NCI-H2196 (cell line): ENCODE results near the gene KRT16.
"Not testable (repeated sequence)": the region's sequence is repeated elsewhere in the genome, so short reads cannot be mapped to it uniquely, and the experiment has no call there.

Source experiments
- DNase-seq: peaks from one replicate; lab custom pipeline; 2025; ENCODE audit not compliant: unreplicated experiment; lab: John Stamatoyannopoulos, UW

KRT16 gene

DNA sequence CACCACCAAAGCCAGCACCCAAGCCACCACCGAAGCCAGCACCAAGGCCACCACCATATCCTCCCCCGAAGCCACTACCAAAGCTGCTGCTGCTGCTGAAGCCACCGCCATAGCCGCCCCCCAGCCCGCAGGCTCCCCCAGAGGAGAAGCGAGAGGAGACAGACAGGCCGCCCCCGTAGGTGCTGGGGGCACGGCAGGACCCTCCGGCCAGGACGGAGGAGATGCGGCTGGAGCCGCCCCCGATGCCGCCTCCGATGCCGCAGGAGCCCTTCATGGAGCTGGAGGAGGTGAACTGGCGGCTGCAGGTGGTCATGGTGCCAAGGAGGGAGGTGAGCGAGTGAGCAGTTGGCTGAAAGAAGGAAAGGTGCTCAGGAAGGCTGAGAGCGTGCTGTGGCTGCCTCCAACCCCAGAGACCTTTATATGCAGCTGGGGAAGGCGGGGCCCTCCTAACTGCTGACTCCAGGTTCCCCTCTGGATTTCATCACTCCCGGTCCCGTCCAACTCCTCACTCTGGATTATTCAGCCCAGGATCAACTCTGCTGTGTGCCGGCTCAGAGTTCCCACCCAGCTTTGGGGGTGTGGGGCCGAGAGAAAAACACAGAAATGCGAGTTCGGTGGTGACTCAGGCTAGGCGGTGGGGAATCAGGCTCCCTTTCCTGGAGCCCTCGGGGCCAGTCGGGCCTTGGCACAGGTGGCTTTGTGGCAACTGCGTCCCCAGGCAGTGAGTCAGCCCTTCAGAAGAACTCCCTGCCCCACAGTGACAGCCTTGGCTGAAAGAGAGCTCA is at the start of gene KRT16:
Gene KRT16, minus strand, starts transcription at position 392 of the 785 bp plus-strand sequence. Its CDS starts 79 bp downstream, at position 313.
- not testable (repeated sequence) for DNase-seq

DNA sequence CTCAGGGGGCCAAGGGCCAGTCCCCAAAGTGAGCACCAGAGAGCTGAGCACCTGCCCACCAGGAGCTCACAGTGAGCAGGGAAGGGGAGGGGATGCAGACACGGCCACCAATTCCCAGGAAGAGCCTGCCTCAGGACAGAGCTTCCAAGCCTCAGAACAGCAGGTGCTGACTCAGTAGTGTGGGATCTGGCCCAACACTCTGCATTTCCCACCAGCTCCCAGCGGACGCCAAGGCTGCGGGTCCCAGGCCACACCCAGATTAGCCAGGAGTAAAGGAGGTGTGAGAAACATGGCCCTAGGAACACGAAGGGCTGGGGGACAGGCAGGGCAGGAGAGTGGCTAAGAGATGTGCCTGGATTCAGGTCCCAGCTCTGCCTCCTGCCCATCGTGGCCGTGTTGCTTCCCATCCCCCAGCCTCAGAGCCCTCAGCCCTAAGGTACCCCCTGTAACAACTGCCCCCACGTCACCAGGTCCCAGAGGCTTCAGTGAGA is 47.7 kb upstream of the KRT16 start:
- no peak for DNase-seq

DNA sequence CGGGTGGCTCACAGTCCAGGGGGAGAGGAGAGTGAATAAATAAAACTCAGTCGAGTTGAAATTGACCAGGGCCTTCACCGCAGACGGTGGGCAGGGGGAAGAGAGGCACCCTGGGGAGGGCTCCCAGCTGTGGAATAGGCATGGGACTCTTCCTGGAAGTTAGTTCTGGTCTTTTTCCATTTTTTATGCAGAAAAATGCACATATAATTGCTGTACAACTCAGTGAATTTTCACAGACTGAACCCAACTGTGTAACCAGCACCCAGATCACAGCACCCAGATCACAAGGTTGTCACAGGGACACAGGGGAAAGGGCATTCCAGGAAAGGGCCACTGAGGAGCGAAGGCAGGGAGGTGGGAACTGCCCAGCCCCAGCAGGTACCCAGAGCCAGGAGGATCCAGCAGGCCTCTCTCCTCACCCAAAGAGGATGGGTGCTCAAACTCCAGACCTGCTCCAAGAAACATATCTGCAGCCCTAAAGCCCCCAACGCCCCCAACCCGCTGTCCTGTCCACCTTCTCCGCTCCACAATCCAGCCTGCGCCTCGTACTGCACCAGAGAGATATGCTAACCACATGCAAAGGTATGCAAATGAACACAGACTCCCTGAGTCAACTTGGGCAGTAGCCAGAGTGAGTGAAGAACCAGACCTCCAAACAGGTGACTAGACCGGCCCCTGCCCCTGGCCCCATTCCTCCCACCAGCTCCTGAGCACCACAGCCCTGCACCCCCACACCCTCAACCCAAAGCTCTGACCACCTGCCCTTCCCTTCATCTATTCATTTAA is 47.1 kb upstream of the KRT16 start:
- no peak for DNase-seq

DNA sequence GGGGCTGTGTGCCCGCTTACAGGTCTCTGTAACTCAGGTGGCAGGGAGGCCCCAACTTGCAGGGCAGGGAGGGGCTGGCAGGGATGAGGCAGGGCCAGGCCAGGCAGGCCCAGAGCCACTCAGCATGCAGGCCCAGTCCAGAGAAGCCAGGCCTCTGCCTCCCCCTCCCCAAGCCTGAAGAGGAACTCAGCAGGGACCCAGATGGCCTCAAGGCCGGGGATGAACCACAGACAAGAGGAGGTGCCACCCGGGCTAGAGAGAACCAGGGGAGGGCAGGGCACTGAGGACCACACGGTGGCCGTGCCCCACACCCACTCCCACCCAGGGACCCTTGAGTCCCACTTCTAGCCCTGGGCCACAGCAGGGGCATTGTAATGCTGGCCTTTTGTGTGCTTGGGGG is 46.3 kb upstream of the KRT16 start:
- no peak for DNase-seq

DNA sequence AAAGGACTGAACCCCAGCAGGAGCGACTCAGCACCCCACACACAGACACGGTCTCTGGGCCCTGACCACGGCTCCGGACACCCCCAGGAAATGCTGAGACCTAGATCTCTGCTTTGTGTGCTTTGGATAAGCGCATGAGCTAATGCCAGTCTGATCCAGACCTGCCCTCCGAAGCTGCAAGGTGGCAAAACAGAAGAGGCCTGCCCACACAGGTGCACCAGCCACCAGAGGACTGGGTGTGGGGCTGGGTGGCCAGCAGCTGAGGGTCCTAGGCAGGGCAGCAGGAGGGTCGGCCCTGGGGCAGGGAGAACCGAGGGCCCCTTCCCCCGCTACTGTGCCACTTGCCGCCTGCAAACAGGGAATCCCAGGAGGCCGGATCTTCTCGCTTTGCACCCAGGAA is 45.4 kb upstream of the KRT16 start:
- DNase-seq: no peak

DNA sequence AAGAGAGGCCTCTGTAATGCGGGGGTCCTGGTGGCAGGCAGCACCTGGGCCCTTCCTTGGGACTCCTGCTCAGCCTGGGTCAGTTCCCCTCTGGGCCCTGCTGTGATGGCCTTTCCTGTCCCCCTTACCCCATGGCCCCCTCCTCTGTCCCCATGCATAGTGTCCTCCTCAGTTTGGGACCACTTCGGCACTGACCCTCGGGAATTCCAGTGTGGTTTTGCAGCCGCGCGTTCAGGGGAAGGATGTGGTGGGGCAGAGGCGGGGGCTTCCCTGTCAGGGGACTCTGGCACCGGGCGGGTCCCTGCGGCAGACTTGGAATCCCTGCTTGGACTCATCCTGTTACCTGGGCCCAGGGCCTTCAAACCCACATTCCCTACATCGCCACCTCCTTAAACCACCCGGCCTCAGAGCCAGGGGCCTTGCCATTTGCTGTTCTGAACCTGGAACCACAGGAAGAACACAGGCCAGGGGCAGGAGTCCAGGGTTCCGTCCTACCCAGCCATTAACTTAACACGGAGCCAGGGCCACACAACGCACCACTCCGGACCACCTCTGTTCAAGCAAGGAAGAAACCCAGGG is 44.7 kb upstream of the KRT16 start:
- DNase-seq: no peak

DNA sequence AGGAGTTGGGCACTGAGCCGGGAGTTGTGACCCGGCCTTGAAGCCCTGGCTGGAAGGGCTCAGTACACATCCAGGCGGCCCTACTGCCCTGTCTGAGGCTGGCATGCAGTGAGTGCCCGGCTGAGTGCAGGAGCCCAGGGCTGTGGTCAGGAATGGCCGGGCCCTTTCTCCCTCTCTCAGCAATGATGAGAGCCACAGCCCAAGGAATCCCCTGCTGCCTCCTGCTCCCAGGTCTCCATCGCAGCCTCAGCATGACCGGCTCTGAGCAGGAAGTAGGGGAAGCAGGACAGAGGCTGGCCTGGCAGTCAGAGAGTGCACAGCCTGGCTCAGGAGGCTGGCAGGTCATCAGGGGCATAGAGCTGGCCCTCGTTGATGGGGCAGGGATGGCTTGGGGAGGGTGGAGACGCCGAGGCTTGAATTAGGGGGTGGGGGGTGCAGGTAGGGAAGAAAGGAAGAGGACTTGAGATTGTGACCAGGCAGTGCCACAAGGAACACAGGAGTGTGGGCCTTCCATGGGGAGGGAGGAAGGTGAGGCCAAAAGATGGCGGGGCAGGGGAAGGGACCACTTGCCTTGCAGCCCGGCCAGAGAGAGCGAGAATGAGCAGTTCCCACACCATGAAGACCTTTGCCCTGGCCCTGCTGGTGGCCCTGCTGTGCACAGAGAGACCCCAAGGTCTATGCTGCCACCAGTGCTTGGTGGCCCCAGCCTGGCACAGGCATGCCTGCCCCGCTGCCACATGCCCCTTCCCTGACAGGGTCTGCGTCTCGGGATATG is 43.9 kb upstream of the KRT16 start:
- DNase-seq: no peak

DNA sequence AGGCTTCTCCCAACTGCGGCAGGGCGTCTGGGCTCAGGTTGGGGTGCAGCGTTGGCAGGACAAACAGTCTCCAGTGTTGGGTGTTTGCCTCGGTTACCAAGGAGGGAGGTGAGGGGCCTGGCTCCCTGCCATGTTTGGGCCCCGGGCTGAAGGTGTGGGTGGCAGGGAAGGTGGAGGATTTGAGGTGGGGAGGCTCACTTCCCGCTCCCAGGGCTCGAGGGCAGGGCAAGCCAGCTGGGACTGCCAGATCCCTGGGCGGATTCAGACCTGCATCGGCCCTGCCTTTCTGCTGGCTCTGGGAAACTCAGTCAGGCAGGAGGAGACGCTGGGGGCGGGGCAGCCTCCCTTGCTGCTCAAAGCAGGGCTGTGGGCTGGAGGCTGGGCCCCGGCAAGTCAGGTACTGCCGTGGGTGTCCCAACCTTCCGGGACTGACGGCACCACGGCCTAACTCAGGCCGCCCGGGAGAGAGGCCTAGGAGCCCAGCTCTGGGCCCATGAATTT is 43.1 kb upstream of the KRT16 start:
- no peak for DNase-seq

DNA sequence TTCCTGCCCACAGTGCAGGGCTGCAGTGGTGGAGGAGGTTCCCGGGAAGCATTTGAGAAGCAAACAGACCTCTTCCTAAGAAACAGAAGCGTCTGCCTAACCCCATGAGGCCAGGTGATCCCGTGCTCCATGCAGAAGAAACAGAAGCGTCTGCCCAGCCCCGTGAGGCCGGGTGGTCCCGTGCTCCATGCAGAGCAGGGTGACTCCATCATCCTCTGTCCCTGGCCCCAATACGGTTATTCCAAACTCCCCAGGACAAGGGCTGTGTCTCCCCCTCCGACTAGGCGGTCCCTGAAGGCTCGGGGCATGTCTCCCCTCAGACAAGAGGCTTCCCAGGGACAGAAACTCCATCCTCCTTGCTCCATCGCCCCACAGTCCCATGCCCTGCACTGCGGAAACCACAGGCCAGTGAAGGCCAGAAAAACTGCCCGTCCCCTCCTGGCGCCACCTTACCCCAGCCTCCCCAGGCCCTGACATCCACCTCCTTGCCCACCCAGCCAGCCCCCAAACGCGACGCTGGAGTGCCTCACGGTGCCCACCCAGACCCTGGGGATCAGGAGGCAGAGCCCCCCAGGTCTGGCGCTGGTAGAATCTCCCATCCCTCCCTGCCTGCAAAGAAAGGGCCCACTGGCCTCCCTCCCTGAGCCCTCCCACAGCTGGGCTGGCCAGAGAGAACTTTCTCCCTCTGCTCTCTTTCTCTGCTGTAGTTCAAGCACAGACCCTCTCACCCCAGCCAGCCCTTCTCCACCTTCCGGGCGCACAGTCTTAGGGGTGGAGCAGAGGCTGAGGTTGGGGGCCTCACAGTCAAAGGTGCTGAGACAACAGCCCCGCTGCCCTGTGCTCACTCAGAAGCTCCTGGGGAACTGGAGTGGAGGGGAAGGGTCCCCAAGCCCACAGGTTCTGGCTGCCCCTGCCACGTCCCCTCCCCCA is 42.4 kb upstream of the KRT16 start:
- no peak for DNase-seq

DNA sequence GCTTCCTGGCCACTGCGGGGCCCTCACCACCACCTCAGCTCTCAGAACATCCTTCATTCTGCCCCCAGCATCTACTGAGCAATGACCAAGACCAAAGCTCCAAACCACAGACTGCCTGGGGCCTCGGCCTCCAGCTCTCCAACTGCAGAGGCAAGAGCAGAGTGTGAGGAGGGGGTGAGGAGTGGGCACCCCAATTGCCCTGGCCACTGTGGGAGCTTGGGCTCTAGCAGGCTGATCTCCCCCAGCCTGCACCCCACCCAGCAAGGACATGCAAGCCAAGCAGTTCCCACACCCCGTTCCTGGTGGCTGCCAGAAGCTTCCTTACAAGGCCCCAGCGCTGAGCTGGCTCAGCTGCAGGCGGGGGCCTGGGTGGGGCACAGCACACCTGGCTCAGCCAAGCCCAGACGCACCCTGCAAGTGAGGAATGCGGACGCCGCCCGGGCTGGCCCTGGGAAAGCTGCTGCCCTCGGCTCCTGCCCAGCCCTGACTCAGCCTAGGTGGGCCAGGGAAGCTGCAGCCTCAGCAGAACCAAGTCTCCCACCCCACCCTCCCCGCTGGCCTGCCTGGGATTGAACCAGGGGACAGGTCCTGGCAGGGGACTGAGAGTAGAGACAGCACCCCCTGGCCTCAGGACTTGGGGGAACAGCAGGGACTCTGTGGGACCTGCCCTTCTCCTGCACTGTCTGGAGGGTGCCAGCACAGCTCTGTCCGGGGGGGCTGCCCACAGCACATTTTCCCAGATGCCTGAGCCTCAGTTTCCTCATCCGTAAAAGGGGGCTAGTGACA is 41.5 kb upstream of the KRT16 start:
- no peak for DNase-seq

DNA sequence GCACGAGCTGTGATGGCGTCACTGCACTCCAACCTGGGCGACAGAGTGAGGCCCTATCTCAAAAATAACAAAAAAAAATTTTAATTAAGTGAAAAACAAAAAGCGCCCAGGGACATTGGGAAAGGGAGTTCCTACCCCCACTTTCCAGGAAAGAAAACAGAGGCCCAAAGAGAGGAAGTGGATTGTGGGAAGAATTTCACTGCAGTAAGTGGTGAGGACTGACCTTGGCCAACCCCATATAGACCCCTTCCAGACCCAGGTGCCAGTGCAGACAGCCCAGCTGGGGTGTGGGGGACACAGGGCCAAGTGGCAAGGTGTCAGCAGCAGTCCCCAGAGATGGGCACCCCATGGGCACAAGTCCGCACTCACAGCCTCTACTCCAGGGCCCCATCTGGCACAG is 40.9 kb upstream of the KRT16 start:
- DNase-seq: no peak

DNA sequence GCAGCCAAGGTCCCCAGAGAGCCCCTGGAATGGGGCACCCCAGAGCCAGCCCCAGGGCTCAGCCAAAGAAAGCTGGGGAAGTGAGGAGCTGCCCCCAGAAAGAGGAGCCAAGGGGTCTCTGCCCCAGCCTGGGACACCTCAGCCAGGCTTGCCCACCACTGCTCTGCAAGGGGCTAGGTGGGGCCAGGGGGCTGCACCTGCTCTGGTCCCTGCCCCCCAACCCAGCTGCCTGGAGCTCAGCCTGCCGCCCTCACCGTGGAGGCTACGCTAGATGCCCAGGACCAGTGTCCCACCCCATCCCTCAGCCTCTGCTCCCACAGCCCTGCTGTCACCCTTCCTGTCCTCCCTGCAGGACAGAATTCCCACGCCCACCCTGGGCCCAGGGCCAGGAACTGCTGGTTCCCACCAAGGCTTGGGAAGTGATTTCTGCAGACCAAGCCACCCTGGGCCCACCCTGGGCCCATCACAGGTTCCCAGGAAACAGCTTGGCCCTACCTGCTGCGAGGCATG is 39.9 kb upstream of the KRT16 start:
- no peak for DNase-seq

DNA sequence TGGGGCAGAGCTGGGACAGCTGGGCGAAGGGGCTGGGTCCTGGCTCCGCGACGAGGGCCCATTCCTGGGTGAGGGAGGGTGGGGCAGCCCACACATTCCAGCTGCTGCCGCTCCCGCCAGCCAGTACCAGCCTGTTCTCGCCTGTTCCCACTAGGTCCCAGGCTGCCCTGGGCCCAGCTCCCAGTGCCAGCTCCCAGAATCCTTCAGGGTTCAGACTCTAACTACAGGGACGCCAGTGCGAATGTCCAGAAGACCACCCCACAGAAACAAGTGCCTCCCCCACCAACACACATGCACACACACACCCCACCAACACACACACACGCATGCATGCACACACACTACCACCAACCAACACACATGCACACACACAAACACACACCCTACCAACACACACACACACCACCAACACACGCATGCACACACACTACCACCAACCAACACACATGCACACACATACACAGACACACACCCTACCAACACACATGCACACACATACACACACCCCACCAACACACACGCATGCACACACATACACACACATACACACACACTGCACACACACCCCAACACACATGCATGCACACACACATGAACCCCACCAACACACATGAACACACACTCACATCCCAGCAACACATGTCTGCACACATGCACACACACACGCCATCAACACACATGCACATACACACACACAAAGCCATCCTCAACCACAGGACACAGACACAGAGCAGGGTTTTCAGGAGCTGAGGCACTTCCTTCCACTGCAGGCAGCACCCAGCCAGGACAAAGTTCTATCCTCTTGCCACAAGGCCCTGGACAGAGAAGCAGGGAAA is 39.3 kb upstream of the KRT16 start:
- DNase-seq: no peak

DNA sequence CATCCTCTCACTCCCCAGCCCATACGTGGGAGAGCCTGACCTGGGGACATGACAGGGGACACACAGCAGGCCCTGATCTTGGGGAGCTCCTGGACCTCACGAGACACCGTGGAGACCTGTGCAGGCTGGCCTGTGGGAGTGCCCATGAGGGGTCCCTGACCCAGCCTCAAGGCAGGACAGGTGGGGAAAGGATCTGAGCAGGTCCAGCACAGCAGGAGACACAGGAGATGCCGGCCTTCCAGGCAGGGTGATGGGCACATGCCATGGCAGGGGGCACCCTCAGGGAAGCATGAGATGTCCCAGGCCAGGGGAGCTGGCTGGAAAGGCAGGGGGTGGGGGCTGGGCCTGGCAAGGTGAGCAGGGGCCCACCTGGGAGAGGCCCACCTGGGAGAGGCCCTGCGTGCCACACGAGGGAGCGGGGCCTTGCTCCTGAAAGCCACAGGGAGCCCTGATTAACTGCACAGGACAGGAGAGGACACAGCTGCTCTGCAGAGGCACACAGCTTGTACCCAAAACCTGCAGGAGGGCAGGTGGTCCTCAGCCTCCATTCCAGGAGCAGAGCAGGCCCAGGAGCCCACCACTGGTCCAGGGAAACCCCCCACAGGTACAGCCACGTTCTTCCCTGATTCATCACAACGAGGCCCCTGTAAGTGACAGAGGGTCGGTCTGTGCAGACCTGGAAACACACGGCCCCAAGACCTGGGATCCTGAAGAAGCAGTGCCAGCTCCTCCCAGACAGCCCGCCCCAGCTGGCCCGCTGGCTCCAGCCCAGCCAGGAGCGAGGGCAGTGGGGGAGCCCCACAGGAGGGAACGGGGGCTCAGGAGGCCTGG is 38.4 kb upstream of the KRT16 start:
- DNase-seq: no peak

DNA sequence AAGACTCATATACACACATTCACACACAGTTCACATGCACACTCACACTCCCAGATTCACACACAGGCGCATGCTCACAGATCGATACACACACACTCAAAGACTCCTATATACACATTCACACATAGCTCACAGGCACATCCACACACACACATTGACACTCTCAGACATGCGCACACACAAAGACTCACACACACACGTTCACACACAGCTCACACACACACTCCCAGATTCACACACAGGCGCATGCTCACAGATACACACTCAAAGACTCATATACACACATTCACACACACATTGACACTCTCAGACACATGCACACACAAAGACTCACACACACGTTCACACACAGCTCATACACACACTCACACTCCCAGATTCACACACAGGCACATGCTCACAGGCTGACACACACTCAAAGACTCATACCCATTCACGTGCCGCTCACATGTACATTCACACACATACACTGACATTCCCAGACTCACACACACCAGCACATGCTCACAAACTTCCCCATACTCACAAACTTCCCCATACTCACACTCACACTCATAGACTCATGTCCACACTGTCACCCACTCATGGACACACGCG is 37.5 kb upstream of the KRT16 start:
- DNase-seq: no peak

DNA sequence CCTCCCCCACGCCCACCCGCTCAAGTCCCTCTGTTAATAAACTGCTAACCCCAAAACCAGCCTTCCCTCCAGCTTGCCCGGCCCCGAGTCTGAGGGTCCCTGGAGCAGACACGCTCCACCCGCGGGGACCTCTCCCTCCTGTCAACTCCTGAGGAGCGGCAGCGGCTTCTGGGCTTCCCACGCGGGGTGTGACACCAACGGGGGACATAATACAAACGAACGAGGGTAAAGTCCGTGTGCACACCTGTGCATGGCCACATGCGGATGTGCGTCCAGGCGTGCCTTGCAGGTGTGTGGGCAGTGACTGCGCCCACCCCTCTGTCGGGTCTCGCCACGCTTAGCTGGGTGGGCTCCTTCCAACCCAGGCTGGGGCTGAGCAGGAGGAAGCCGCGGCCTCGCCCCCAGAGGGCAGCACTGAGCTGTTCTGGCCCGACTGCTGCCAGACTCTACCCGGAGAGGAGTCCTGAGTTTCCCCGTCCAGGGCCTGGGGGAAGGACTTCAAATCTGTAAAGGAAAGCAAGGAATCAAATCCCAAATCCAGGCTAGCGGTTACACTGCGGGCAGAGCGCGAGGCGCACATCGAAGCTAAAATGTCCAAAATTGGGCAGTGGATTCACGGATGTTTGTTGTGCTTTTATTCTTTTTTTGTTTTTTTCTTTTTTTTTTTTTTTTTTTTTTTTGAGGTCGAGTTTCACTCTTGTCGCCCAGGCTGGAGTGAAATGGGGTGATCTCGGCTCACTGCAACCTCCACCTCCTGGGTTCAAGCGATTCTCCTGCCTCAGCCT is 36.0 kb upstream of the KRT16 start:
- DNase-seq: peak; percentile 66
